Neural cell (in vitro differentiated cells): ENCODE results near the gene PRKACA. TPM values are rescaled to one million over a fixed set of nuclear protein-coding genes. Genes with fewer than 3 reads are reported as not detected.

Experiments
- H2AFZ ChIP-seq: fragments of 200-600, 300-800 bp; sonication (generic), shearing (Covaris generic); 2 replicates; pipeline ENCODE4 v1.6.0; 2014; ENCODE audit warnings: low read depth, mild to moderate bottlenecking, antibody characterized with exemption, low read length, moderate library complexity
- H3F3A ChIP-seq: fragments of 200-600 bp; shearing (Covaris generic); 2 replicates; pipeline ENCODE4 v1.6.1; 2016; ENCODE audit warnings: mild to moderate bottlenecking, moderate library complexity, mixed read lengths, antibody characterized with exemption, low read length; ENCODE audit not compliant: insufficient read depth, poor library complexity, severe bottlenecking
- H3K27ac ChIP-seq: fragments of 200-600, 300-800 bp; sonication (generic), shearing (Covaris generic); 2 replicates; pipeline ENCODE4 v1.5.1; 2014; ENCODE audit warnings: mild to moderate bottlenecking, low read length, moderate library complexity
- H3K27me3 ChIP-seq: fragments of 300-800, 200-600 bp; sonication (generic), shearing (Covaris generic); 2 replicates; pipeline ENCODE4 v1.6.0; 2014; ENCODE audit warnings: mild to moderate bottlenecking, low read depth, low read length, moderate library complexity; ENCODE audit not compliant: insufficient read depth
- H3K36me3 ChIP-seq: fragments of 300-800, 200-600 bp; sonication (generic), shearing (Covaris generic); 2 replicates; pipeline ENCODE4 v1.5.1; 2014; ENCODE audit warnings: mild to moderate bottlenecking, antibody characterized with exemption, low read length, moderate library complexity; ENCODE audit not compliant: insufficient read depth
- H3K4me2 ChIP-seq: fragments of 300-800, 200-600 bp; sonication (generic), shearing (Covaris generic); 2 replicates; pipeline ENCODE4 v1.6.0; 2014; ENCODE audit warnings: mild to moderate bottlenecking, low read length
- H3K4me3 ChIP-seq: fragments of 300-800, 200-600 bp; sonication (generic), shearing (Covaris generic); 2 replicates; pipeline ENCODE4 v1.5.1; 2014; ENCODE audit warnings: mild to moderate bottlenecking, low read length, moderate library complexity
- H3K79me2 ChIP-seq: fragments of 200-600 bp; shearing (Covaris generic); replicated peaks from 2 replicates; pipeline ENCODE4 v1.6.0; 2014; ENCODE audit warnings: mild to moderate bottlenecking, low read length, moderate library complexity; ENCODE audit not compliant: insufficient read depth
- H3K9ac ChIP-seq: fragments of 300-800, 200-600 bp; sonication (generic), shearing (Covaris generic); 2 replicates; pipeline ENCODE4 v1.6.1; 2016; ENCODE audit warnings: mild to moderate bottlenecking, low read length, mixed read lengths
- H3K9me2 ChIP-seq: fragments of 200-600 bp; shearing (Covaris generic); 2 replicates; pipeline ENCODE4 v1.6.1; 2016; ENCODE audit warnings: mild to moderate bottlenecking, low read length, mixed read lengths; ENCODE audit not compliant: insufficient read depth
- H3K9me3 ChIP-seq: fragments of 200-600, 300-800 bp; sonication (generic), shearing (Covaris generic); 2 replicates; pipeline ENCODE4 v1.6.1; 2016; ENCODE audit warnings: mild to moderate bottlenecking, mixed run types, low read length, moderate library complexity, mixed read lengths
- H4K20me1 ChIP-seq: fragments of 200-600 bp; shearing (Covaris generic); 2 replicates; pipeline ENCODE4 v1.6.1; 2016; ENCODE audit warnings: mild to moderate bottlenecking, mixed run types; ENCODE audit not compliant: insufficient read depth
- CTCF ChIP-seq: fragments of 450-650 bp; IDR thresholded peaks from 2 replicates; pipeline ENCODE4 v1.5.1; 2014; ENCODE audit warnings: antibody characterized with exemption, mild to moderate bottlenecking, moderate library complexity; ENCODE audit not compliant: poor library complexity, severe bottlenecking
- EP300 ChIP-seq: fragments of 450-650 bp; conservative IDR thresholded peaks from 2 replicates; pipeline ENCODE4 v1.6.1; 2014; ENCODE audit warnings: antibody characterized with exemption, mild to moderate bottlenecking, moderate library complexity; ENCODE audit not compliant: poor library complexity, severe bottlenecking
- EZH2 ChIP-seq: fragments of 200-600, 300-800 bp; shearing (Covaris generic), sonication (generic); IDR thresholded peaks from 2 replicates; pipeline ENCODE4 v1.6.1; 2014; ENCODE audit warnings: antibody characterized with exemption, low read length, borderline replicate concordance, mild to moderate bottlenecking; ENCODE audit not compliant: insufficient read depth, poor library complexity, severe bottlenecking
- MXI1 ChIP-seq: fragments of 450-650 bp; conservative IDR thresholded peaks from 2 replicates; pipeline ENCODE4 v1.6.1; 2014; ENCODE audit warnings: antibody characterized with exemption, mild to moderate bottlenecking; ENCODE audit not compliant: poor library complexity, severe bottlenecking
- POLR2AphosphoS5 ChIP-seq: IDR thresholded peaks from 2 replicates; pipeline ENCODE4 v1.6.1; 2012
- RAD21 ChIP-seq: fragments of 450-650 bp; conservative IDR thresholded peaks from 2 replicates; pipeline ENCODE4 v1.6.1; 2014; ENCODE audit warnings: antibody characterized with exemption, mild to moderate bottlenecking, moderate library complexity
- REST ChIP-seq: IDR thresholded peaks from 2 replicates; pipeline ENCODE4 v1.6.1; 2012; ENCODE audit warnings: borderline replicate concordance
- SMC3 ChIP-seq: fragments of 450-650 bp; conservative IDR thresholded peaks from 2 replicates; pipeline ENCODE4 v1.6.1; 2014; ENCODE audit warnings: antibody characterized with exemption, mild to moderate bottlenecking, moderate library complexity; ENCODE audit not compliant: poor library complexity
- TAF1 ChIP-seq: IDR thresholded peaks from 2 replicates; pipeline ENCODE4 v1.6.1; 2012; ENCODE audit warnings: low read depth
- polyA plus RNA-seq: library from polyadenylated mRNA; depleted of rRNA; stranded (reverse); fragments of >200 nt; gene quantifications from 2 replicates; pipeline ENCODE4 v1.2.3, GENCODE V29; 2014

PRKACA gene
- polyA plus RNA-seq, 1 donor from 2014 or later, result 11.7 TPM

GRCh38 chr19:14161305-14161704 lies 43.7 kb upstream of the PRKACA start:
- no peak overlapping the region for H3K4me2 ChIP-seq
- no peak overlapping the region for H3K4me3 ChIP-seq
- H3F3A ChIP-seq, result no peaks in the 10 kb centered on the region
- H3K79me2 ChIP-seq, result no peaks in the 10 kb centered on the region
- no peaks in the 10 kb centered on the region for H3K9me3 ChIP-seq
- no peaks in the 10 kb centered on the region for H4K20me1 ChIP-seq
- TF ChIP-seq MXI1 (no peak), REST (no peak), CTCF (no peak), EP300 (no peak), POLR2AphosphoS5 (no peak), EZH2 (no peak), SMC3 (no peak), TAF1 (no peak), RAD21 (no peak)
- H3K27ac ChIP-seq, result no peak overlapping the region
- no peaks in the 10 kb centered on the region for H3K27me3 ChIP-seq
- H3K9me2 ChIP-seq, result no peaks in the 10 kb centered on the region
- no peak overlapping the region for H3K9ac ChIP-seq
- H3K36me3 ChIP-seq, result peaks cover 9% of the 10 kb centered on the region
- no peak overlapping the region for H2AFZ ChIP-seq

- Histone ChIP-seq H3K36me3 (peaks cover 14% of the 10 kb centered on the region), H3K27ac (no peak overlapping the region), H3K4me2 (no peak overlapping the region), H3K9me3 (no peaks in the 10 kb centered on the region), H2AFZ (no peak overlapping the region), H3F3A (no peaks in the 10 kb centered on the region), H4K20me1 (no peaks in the 10 kb centered on the region), H3K79me2 (no peaks in the 10 kb centered on the region), H3K27me3 (no peaks in the 10 kb centered on the region), H3K4me3 (no peak overlapping the region), H3K9me2 (no peaks in the 10 kb centered on the region), H3K9ac (no peak overlapping the region)
- TF ChIP-seq EP300 (no peak), TAF1 (no peak), EZH2 (no peak), RAD21 (no peak), SMC3 (no peak), POLR2AphosphoS5 (no peak), CTCF (no peak), REST (no peak), MXI1 (no peak)
Observed at GRCh38 chr19:14160017-14160703, 42.6 kb upstream of the PRKACA start.
